ENCODE data around the gene ASPM. TPM values are rescaled to one million over a fixed set of nuclear protein-coding genes. Genes with fewer than 3 reads are reported as not detected.

ASPM gene
- total RNA-seq, 2 experiments from 2014 or later, result 37.1 to 37.3 TPM

- ChIA-PET CTCF (no interaction called here), POLR2A (no interaction called here)
- ATAC-seq, result no peak
- Mint-ChIP-seq H3K9me3 (no peaks in the 10 kb centered on the region), H3K27me3 (no peaks in the 10 kb centered on the region), H3K4me1 (ENCODE audit: low read depth) (no peaks in the 10 kb centered on the region), H3K36me3 (ENCODE audit: low read depth) (peaks cover 19% of the 10 kb centered on the region), H3K27ac (no peak overlapping the region), H3K4me3 (no peak overlapping the region)
- no peak for TF ChIP-seq CTCF (IDR thresholded peaks at IDR 0.05)
- intact Hi-C loops (cut with micrococcal nuclease), result no loop called here
- DNase-seq, result no peak
Observed at GRCh38 chr1:197124376-197124775, 22.1 kb downstream of the ASPM start.

GRCh38 chr1:197116156-197116555 lies 30.3 kb downstream of the ASPM start:
- no peak overlapping the region for H3K27ac Mint-ChIP-seq
- H3K27me3 Mint-ChIP-seq, result no peaks in the 10 kb centered on the region
- ChIA-PET CTCF (interaction anchor here (1.3 kb wide), 1 partner anchor 102 kb away, joined by 3 read pairs; no protein-coding TSS in a partner anchor), POLR2A (no interaction called here)
- no peak overlapping the region for H3K4me3 Mint-ChIP-seq
- no peak for TF ChIP-seq CTCF (IDR thresholded peaks at IDR 0.05)
- no peaks in the 10 kb centered on the region for H3K4me1 Mint-ChIP-seq (ENCODE audit: low read depth)
- H3K36me3 Mint-ChIP-seq (ENCODE audit: low read depth), result peaks cover 18% of the 10 kb centered on the region
- DNase-seq, result no peak
- no peak for ATAC-seq
- H3K9me3 Mint-ChIP-seq, result no peaks in the 10 kb centered on the region
- intact Hi-C loops (cut with micrococcal nuclease), result no loop called here

GRCh38 chr1:197106869-197107268 lies 39.6 kb downstream of the ASPM start:
- Mint-ChIP-seq H3K36me3 (ENCODE audit: low read depth) (peaks cover 7% of the 10 kb centered on the region), H3K27me3 (no peaks in the 10 kb centered on the region), H3K4me1 (ENCODE audit: low read depth) (peaks cover 2% of the 10 kb centered on the region), H3K27ac (no peak overlapping the region), H3K4me3 (no peak overlapping the region), H3K9me3 (no peaks in the 10 kb centered on the region)
- CTCF ChIA-PET, result no interaction called here
- ATAC-seq (no peak), DNase-seq (no peak)
- POLR2A ChIA-PET, result interaction anchor here (0.7 kb wide), 1 partner anchor 114 kb away, joined by 3 read pairs; no protein-coding TSS in a partner anchor
- intact Hi-C loops (cut with micrococcal nuclease), result no loop called here
- no peak for TF ChIP-seq CTCF (IDR thresholded peaks at IDR 0.05)

- H3K27ac Mint-ChIP-seq, result no peak overlapping the region
- ChIA-PET POLR2A (no interaction called here), CTCF (no interaction called here)
- peaks cover 18% of the 10 kb centered on the region for H3K4me1 Mint-ChIP-seq (ENCODE audit: low read depth)
- peaks cover 10% of the 10 kb centered on the region for H3K36me3 Mint-ChIP-seq (ENCODE audit: low read depth)
- DNase-seq (no peak), ATAC-seq (no peak)
- no peaks in the 10 kb centered on the region for H3K9me3 Mint-ChIP-seq
- TF ChIP-seq CTCF (IDR thresholded peaks at IDR 0.05), result no peak
- no peak overlapping the region for H3K4me3 Mint-ChIP-seq
- intact Hi-C loops (cut with micrococcal nuclease), result no loop called here
- no peaks in the 10 kb centered on the region for H3K27me3 Mint-ChIP-seq
Observed at GRCh38 chr1:197103300-197103699, 43.2 kb downstream of the ASPM start.

GRCh38 chr1:197101978-197102377 lies 44.5 kb downstream of the ASPM start:
- Mint-ChIP-seq H3K4me3 (no peak overlapping the region), H3K27me3 (no peaks in the 10 kb centered on the region), H3K4me1 (ENCODE audit: low read depth) (peaks cover 18% of the 10 kb centered on the region), H3K36me3 (ENCODE audit: low read depth) (peaks cover 9% of the 10 kb centered on the region), H3K9me3 (no peaks in the 10 kb centered on the region), H3K27ac (no peak overlapping the region)
- ATAC-seq (no peak), DNase-seq (no peak)
- TF ChIP-seq CTCF (IDR thresholded peaks at IDR 0.05), result no peak
- ChIA-PET CTCF (no interaction called here), POLR2A (no interaction called here)
- intact Hi-C loops (cut with micrococcal nuclease), result no loop called here

All from activated CD8-positive, alpha-beta T cell treated with anti-CD3 and anti-CD28 coated beads for 36 hours (primary cell).